NCI-H524 (cell line): ENCODE data around the gene GRK5.
"Not testable (repeated sequence)": the region's sequence is repeated elsewhere in the genome, so short reads cannot be mapped to it uniquely, and the experiment has no call there.

Experiments used
- DNase-seq, 2 experiments: peaks; one replicate each; lab custom pipeline; 2025; lab: John Stamatoyannopoulos, UW

Gene GRK5

DNA sequence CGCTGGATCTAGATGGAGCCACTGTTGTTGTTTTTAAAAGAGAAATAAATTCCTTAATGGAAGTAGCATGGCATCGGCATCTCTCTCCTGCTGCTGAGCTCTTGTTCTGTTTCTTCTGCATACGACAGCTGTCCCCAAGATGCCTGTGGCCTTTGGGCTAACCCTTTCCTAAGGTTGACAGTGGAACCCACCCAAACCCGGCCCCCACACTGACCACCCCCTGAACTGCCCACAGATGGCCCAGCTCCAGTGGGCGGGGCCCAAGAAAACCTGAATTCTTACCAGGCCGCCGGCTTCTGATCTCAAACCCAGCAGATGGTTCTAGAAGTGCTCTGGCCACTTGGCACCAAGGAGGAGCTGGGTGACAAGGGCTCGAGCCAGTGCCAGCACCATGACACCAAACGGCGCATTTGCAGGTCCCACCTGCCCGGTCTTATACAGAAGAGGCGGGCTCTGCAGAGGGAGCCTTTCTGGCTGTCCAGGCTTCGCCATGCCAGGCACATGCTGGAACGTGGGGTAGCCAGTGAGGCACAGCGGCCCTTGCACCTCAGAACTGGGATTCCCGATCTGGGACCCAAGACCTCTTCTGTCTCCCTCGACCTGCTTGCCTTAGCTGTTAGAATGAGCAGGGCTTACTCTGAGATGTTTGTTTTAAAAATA, 252.4 kb downstream of the GRK5 start:
- no peak for DNase-seq

- DNase-seq, result no peak
Measured at GRCh38 chr10:119460369-119461195, 253.2 kb downstream of the GRK5 start.

- DNase-seq, result no peak
Measured at GRCh38 chr10:119461380-119461779, 254.0 kb downstream of the GRK5 start.

DNA sequence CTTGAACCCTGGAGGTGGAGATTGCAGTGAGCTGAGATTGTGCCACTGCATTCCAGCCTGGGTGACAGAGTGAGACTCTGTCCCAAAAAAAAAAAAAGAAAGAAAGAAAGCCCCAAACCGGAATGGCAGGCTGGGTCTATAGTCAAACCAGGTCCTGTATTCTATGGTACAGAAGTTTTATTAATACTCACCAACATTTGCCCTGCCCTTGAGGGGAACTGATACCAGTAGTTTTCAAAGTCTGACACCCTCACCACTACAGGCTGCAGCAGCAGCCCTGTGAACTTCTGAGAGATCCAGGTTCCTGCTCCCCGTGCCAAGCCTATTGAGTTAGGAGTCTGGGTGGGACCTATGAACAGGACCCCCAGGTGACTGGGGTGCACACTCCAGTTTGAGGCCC, 254.6 kb downstream of the GRK5 start:
- DNase-seq, result no peak

DNA sequence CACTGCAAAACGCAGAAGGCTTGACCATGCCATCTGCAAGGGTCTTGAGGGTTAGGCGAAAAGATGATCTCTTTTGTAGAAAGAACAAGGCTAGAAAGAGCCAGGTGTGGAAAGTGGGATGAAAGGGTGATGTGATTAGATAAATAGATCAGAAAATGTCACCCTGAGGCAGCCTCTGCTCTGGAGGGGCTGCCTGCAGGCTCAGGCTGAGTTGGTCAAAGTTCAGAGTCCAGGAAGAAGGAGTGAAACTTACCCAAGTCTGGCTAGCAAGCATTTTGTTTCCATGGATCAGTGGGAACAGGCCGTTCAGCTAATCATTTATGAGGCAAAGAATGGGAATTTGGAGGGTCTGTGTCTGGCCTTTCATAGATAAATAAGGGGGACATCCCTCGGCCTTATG, 255.4 kb downstream of the GRK5 start:
- DNase-seq, result no peak

DNA sequence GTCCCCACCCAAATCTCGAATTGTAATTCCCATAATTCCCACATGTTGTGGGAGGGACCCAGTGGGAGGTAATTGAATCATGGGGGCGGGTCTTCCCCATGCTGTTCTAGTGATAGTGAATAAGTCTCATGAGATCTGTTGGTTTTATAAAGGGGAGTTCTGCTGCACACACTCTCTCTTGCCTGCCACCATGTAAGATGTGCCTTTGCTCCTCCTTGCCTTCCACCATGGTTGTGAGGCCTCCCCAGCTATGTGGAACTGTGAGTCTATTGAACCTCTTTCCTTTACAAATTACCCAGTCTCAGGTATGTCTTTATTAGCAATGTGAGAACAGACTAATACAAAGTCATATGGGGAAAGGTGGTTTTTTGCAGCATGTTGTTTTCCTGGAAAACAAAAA, 255.8 kb downstream of the GRK5 start:
- DNase-seq, result not testable (repeated sequence)

- DNase-seq, result no peak
Measured at GRCh38 chr10:119465085-119465484, 257.7 kb downstream of the GRK5 start.

DNA sequence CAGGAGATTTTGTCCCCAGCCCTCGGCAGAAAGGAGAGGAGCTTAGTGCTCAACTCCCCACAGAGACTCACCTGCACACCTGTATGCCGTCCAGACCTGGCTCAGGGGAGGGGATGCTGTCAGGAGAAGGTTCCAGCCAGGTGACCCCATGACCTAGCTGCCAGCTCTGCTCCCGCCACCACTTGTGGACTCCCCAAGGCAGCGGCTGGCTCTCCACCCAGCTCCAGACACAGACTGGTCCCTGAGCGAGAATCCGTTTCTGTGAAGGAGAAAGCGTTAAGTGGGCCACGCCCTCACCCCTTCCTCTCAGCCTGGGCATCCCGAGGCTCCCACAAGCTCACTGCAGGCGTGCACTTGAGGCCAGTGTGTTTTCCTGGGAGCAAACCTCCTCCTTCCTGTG, 258.7 kb downstream of the GRK5 start:
- DNase-seq, result no peak

DNA sequence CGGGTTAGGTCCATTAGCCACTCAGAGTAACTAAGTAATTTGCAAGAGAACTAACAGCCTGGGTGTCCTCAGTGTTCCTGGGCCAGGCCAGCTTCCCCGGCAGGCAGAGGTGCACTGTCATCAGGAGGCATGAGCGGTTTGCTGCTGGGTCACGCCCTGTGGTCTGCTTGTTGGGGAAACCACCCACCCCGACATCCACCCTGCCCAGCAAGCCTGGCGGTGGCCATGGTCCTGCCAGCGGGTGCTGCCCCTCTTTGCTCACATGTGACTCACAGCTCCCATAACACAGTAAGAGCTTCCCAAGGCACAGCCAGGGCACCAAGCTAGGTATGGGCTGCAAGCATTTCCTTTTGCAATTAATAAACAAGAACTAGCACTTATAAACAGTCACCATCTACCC, 259.3 kb downstream of the GRK5 start:
- DNase-seq, result no peak

DNA sequence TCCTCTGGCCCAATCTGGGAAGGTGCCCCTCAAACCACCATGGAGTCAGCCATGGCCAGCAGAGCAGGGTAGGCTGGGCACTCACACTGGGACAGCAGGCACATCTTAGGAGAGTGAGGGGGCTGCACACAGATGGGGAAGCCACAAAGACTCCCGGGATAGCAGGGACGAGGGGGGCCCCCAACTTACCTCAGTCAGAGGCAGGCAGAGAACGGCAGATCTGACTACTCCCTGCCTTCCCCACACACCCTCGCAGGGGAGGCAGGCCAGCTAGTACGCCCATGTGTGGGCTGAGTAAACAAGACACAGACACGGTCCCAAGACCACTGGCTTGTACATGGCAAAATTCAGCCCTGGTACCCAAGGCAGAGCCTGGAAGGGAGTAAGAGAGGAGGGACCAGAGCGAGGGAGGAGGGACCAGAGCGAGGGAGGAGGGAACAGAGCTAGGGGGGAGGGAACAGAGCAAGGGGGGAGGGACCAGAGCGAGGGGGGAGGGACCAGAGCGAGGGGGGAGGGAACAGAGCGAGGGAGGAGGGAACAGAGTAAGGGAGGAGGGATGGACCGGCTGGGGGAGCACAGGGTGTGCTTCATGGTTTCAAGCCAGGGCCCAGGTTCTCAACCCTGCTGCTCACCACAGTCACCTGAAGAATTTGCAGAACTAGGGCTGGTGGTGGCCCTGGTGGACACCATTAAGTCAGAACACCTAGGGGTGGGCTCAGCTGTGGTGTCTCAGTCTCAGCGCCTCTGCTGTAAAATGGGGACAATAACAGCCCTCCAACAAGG, 261.4 kb downstream of the GRK5 start:
- DNase-seq, result no peak

- DNase-seq, result no peak
Measured at GRCh38 chr10:119469325-119469707, 261.9 kb downstream of the GRK5 start.

GRCh38 chr10:119469846-119470245, 262.5 kb downstream of the GRK5 start:
- DNase-seq, result no peak

- DNase-seq, result no peak
Measured at GRCh38 chr10:119470920-119471702, 263.7 kb downstream of the GRK5 start.

GRCh38 chr10:119473771-119474170, 266.4 kb downstream of the GRK5 start:
- DNase-seq, result no peak

DNA sequence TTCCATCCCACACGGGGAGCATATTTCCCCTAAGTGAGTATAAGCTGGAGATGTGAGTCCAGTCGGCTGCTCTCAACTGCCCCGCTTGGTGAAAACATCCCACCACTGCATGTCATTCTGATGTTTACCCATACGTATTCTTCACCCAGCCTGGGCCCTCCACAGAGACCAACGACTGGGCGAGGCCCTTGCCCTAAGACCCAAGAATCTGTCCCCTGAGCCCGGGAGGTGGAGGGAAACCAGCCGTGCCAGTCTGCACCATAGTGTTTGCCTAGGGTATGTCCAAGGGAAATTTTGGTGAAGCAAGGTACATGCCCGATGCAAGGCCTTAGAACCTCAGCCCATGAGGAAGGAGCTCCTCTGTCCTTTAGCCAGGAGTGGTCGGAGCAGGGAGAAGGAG, 267.2 kb downstream of the GRK5 start:
- DNase-seq, result no peak

- no peak for DNase-seq
Measured at GRCh38 chr10:119477444-119477843, 270.1 kb downstream of the GRK5 start.

GRCh38 chr10:119478111-119478802, 270.9 kb downstream of the GRK5 start:
- no peak for DNase-seq

- peak in 1 of 2 experiments; percentile 2 for DNase-seq
Measured at GRCh38 chr10:119478811-119479341, 271.5 kb downstream of the GRK5 start.

GRCh38 chr10:119479532-119479931, 272.2 kb downstream of the GRK5 start:
- no peak for DNase-seq

DNA sequence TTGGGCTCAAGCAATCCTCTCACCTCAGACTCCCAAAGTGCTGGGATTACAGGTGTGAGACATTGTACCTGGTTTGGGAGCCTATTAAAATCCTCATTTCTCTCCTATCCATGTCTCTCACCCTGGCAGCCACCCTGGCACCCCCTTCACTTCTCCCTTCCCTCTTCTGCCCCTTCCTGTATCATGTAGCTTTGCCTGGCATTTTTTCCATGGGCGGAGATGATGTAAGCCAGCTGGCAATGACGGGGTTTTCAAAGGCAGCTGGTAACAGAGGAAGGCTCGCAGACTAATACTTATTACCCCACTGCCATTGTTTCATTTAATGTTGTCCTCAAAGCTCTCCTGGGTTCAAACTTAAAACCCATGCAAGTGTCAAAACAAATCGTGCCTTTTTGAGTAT, 273.3 kb downstream of the GRK5 start:
- DNase-seq, result no peak

GRCh38 chr10:119481781-119482426, 274.5 kb downstream of the GRK5 start:
- no peak for DNase-seq
